B cell (primary cell): Measurements from ENCODE around the gene SAG.

ENCODE experiments used
- EZH2 ChIP-seq: IDR thresholded peaks from 2 replicates; pipeline ENCODE4 v1.6.1; 2012; ENCODE audit warnings: borderline replicate concordance, low read depth, mild to moderate bottlenecking, moderate library complexity, low read length; ENCODE audit not compliant: insufficient read depth, poor library complexity, severe bottlenecking
- TF ChIP-seq, protein P1 (sequence below): fragments of 200-600 bp; IDR thresholded peaks from one replicate; pipeline ENCODE4 v1.8.0; 2022; ENCODE audit warnings: antibody characterized with exemption, mild to moderate bottlenecking

DNA sequence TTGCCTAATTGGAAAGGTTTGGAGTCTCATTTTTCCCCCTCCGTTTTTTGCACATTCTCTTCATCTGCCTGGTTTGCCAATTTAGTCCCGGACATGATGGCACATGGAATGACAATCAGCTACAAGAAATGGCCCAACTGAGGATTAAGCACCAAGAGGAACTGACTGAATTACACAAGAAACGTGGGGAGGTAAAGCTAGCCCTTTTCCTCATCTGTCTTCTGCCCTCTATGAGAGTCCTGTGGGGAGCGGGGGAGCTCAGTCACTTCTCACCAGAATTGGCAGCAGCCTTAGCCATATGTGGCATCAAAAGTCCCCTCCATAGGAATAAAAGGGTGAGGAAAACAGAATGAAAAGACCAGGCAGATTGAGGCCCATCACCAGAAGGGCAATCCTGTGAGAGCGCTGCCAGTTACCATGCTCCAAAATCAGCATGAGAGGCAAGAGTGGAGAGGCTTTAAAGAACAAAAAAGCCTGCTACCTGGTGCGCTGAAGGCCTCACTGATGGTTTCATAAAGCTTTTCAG is 44.5 kb upstream of the SAG start:
- TF ChIP-seq, protein P1, sequence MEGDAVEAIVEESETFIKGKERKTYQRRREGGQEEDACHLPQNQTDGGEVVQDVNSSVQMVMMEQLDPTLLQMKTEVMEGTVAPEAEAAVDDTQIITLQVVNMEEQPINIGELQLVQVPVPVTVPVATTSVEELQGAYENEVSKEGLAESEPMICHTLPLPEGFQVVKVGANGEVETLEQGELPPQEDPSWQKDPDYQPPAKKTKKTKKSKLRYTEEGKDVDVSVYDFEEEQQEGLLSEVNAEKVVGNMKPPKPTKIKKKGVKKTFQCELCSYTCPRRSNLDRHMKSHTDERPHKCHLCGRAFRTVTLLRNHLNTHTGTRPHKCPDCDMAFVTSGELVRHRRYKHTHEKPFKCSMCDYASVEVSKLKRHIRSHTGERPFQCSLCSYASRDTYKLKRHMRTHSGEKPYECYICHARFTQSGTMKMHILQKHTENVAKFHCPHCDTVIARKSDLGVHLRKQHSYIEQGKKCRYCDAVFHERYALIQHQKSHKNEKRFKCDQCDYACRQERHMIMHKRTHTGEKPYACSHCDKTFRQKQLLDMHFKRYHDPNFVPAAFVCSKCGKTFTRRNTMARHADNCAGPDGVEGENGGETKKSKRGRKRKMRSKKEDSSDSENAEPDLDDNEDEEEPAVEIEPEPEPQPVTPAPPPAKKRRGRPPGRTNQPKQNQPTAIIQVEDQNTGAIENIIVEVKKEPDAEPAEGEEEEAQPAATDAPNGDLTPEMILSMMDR: no peak
- TF ChIP-seq EZH2: no peak
